GM23338 (cell line): ENCODE measurements around the gene KHK. TPM values are rescaled to one million over a fixed set of nuclear protein-coding genes. Genes with fewer than 3 reads are reported as not detected.

Experiments
- ATAC-seq: fragments of 200-7000 bp; cut with Tn5 transposase; 3 replicates; pipeline ENCODE4 v1.9.1; 2020
- DNase-seq: peaks from one replicate; pipeline ENCODE4 v3.0.0-alpha.2; 2015; ENCODE audit warnings: low spot score
- H2AFZ ChIP-seq: fragments of 200-600 bp; sonication (generic); 2 replicates; pipeline ENCODE4 v1.8.0; 2016; ENCODE audit warnings: antibody characterized with exemption, mild to moderate bottlenecking, moderate library complexity
- H3F3A ChIP-seq: fragments of 200-600 bp; sonication (generic); replicated peaks from 2 replicates; pipeline ENCODE4 v1.8.0; 2017; ENCODE audit warnings: antibody characterized with exemption, mixed run types, low read depth
- H3K27ac ChIP-seq: fragments of 200-600 bp; sonication (generic); 2 replicates; pipeline ENCODE4 v1.6.1; 2016; ENCODE audit warnings: low read depth
- H3K27me3 ChIP-seq: fragments of 200-600 bp; sonication (generic); 2 replicates; pipeline ENCODE4 v1.8.0; 2016; ENCODE audit warnings: mild to moderate bottlenecking, mixed run types, moderate library complexity; ENCODE audit not compliant: insufficient read depth
- H3K36me3 ChIP-seq: fragments of 200-600 bp; sonication (generic); 2 replicates; pipeline ENCODE4 v1.8.0; 2016; ENCODE audit warnings: mild to moderate bottlenecking; ENCODE audit not compliant: insufficient read depth
- H3K4me1 ChIP-seq: fragments of 200-600 bp; sonication (generic); 2 replicates; pipeline ENCODE4 v1.8.0; 2016; ENCODE audit warnings: mild to moderate bottlenecking, moderate library complexity; ENCODE audit not compliant: insufficient read depth
- H3K4me2 ChIP-seq: fragments of 200-600 bp; sonication (generic); 2 replicates; pipeline ENCODE4 v1.7.1; 2017; ENCODE audit warnings: mixed run types
- H3K4me3 ChIP-seq: fragments of 200-600 bp; sonication (generic); 2 replicates; pipeline ENCODE4 v1.6.1; 2016; ENCODE audit warnings: mixed run types
- H3K79me2 ChIP-seq: fragments of 200-600 bp; sonication (generic); replicated peaks from 2 replicates; pipeline ENCODE4 v1.8.0; 2017; ENCODE audit warnings: mild to moderate bottlenecking; ENCODE audit not compliant: insufficient read depth
- H3K9me2 ChIP-seq: fragments of 200-600 bp; sonication (generic); 2 replicates; pipeline ENCODE4 v1.8.0; 2017; ENCODE audit not compliant: insufficient read depth
- H4K20me1 ChIP-seq: fragments of 200-600 bp; sonication (generic); replicated peaks from 2 replicates; pipeline ENCODE4 v1.8.0; 2017; ENCODE audit warnings: mild to moderate bottlenecking; ENCODE audit not compliant: insufficient read depth
- H3K27ac Mint-ChIP-seq: 2 replicates; pipeline ENCODE4 v1.8.0; 2020; ENCODE audit warnings: inconsistent platforms, mild to moderate bottlenecking, moderate library complexity, mixed read lengths
- H3K27me3 Mint-ChIP-seq: 3 replicates; pipeline ENCODE4 v1.8.0; 2022; ENCODE audit warnings: low read depth, mild to moderate bottlenecking, moderate library complexity, mixed read lengths, inconsistent platforms; ENCODE audit not compliant: insufficient read depth, poor library complexity
- H3K36me3 Mint-ChIP-seq: 3 replicates; pipeline ENCODE4 v1.8.0; 2021; ENCODE audit warnings: low read depth, mild to moderate bottlenecking, inconsistent platforms, moderate library complexity, mixed read lengths
- H3K4me1 Mint-ChIP-seq: 3 replicates; pipeline ENCODE4 v1.8.0; 2020; ENCODE audit warnings: mild to moderate bottlenecking, inconsistent platforms, mixed read lengths
- H3K4me3 Mint-ChIP-seq: 3 replicates; pipeline ENCODE4 v1.8.0; 2021; ENCODE audit warnings: moderate library complexity, mild to moderate bottlenecking, inconsistent platforms, mixed read lengths
- H3K9me3 Mint-ChIP-seq: 3 replicates; pipeline ENCODE4 v1.8.0; 2020; ENCODE audit warnings: moderate library complexity, mild to moderate bottlenecking, inconsistent platforms, mixed read lengths
- CREB1 ChIP-seq: fragments of 250-450 bp; sonication (Bioruptor Pico); IDR thresholded peaks from 2 replicates; pipeline ENCODE4 v1.5.0; 2020; ENCODE audit warnings: low read depth, mild to moderate bottlenecking, moderate library complexity
- EZH2 ChIP-seq: fragments of 200-600 bp; sonication (generic); IDR thresholded peaks from one replicate; pipeline ENCODE4 v1.8.0; 2017; ENCODE audit warnings: antibody characterized with exemption, mild to moderate bottlenecking, low read depth; ENCODE audit not compliant: unreplicated experiment
- EZH2phosphoT487 ChIP-seq: fragments of 200-600 bp; sonication (generic); IDR thresholded peaks from one replicate; pipeline ENCODE4 v1.8.1; 2018; ENCODE audit warnings: antibody characterized with exemption; ENCODE audit not compliant: unreplicated experiment
- JUNB ChIP-seq: IDR thresholded peaks from one replicate; pipeline ENCODE4 v1.6.1; 2016; ENCODE audit warnings: antibody characterized with exemption; ENCODE audit not compliant: unreplicated experiment
- NANOG ChIP-seq: IDR thresholded peaks from 2 replicates; pipeline ENCODE4 v1.6.1; 2016; ENCODE audit warnings: antibody characterized with exemption, borderline replicate concordance
- POLR2AphosphoS5 ChIP-seq: IDR thresholded peaks from 2 replicates; pipeline ENCODE4 v1.6.1; 2016; ENCODE audit warnings: antibody characterized with exemption, low read depth
- STAT1 ChIP-seq: IDR thresholded peaks from one replicate; pipeline ENCODE4 v1.6.1; 2016; ENCODE audit warnings: antibody characterized with exemption; ENCODE audit not compliant: unreplicated experiment
- ZNF114 ChIP-seq: fragments of 250-450 bp; sonication (Bioruptor Pico); IDR thresholded peaks from 2 replicates; pipeline ENCODE4 v1.5.0; 2020; ENCODE audit warnings: mild to moderate bottlenecking, moderate library complexity
- ZNF331 ChIP-seq: fragments of 250-450 bp; sonication (Bioruptor Pico); IDR thresholded peaks from 2 replicates; pipeline ENCODE4 v1.5.0; 2020; ENCODE audit warnings: low read depth, mild to moderate bottlenecking, moderate library complexity
- polyA plus RNA-seq: library from polyadenylated mRNA; unstranded; fragments of >200 nt; fragmentation: Nextera tagmentation; extraction: Ambion mirVana; gene quantifications from 2 replicates; pipeline ENCODE4 v1.2.1, GENCODE V29; 2016
- total RNA-seq: library from RNA; depleted of rRNA; stranded (reverse); fragments of >200 nt; shearing (Covaris generic); gene quantifications from 2 replicates; pipeline ENCODE4 v1.2.3, GENCODE V29; 2014
- TF ChIP-seq, protein P1 (sequence below): IDR thresholded peaks from 2 replicates; pipeline ENCODE4 v1.6.1; 2016; ENCODE audit warnings: antibody characterized with exemption
- TF ChIP-seq, protein P2 (sequence below): IDR thresholded peaks from one replicate; pipeline ENCODE4 v1.6.1; 2018; ENCODE audit warnings: antibody characterized with exemption; ENCODE audit not compliant: unreplicated experiment
- TF ChIP-seq, protein P3 (sequence below), 2 experiments: fragments of 200-600 bp in 1 of 2; sonication (generic) in 1 of 2; conservative IDR thresholded peaks; 2 replicates each; pipeline versions ENCODE4 v1.5.1 to v1.6.1; 2016 to 2017; ENCODE audit warnings: antibody characterized with exemption in 2 of 2, low read depth in 2 of 2, mild to moderate bottlenecking in 2 of 2, moderate library complexity in 1 of 2

The KHK gene
- total and polyA plus RNA-seq, 2 experiments from 2014 or later, result 9.7 TPM

DNA sequence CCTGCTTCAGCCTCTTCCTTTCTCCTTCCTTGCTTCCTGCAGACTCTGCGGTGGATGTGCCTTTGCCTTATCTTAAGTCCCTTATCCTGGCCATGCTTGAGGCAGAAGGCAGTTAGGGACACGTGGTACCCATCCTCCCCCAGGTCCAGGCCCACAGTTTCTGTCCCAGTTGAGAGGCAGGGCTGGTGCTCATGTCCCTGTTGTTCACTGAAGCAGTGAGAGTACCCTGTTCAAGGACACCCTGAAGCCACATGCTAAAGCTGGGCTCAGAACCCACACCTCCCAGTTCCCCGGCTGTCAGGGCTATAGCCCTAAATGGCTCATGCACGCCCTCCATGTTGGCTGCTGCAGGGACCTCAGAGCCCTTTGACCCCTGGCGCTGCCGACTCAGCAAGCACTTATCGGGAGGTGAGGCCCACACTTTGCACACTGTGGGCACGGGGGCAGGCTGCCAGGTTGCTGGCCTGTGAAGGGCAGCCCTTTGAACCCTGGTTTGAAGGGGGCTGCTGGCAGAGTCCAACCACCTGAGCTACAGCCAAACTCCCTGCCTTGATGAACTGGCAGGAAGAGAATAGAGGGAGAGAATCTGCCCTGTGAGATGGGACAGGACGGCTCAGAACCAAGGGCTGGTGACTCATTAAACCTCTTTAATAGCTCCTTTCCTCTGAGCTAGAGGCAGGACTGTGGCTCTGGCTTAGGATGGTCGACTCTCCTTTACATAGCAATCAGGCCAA is 6.3 kb downstream of the KHK start (continued):
- TF ChIP-seq, protein P1, sequence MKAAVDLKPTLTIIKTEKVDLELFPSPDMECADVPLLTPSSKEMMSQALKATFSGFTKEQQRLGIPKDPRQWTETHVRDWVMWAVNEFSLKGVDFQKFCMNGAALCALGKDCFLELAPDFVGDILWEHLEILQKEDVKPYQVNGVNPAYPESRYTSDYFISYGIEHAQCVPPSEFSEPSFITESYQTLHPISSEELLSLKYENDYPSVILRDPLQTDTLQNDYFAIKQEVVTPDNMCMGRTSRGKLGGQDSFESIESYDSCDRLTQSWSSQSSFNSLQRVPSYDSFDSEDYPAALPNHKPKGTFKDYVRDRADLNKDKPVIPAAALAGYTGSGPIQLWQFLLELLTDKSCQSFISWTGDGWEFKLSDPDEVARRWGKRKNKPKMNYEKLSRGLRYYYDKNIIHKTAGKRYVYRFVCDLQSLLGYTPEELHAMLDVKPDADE, result no peak
- no peak for TF ChIP-seq ZNF331 (CRISPR knock-in tag)
- no peak for TF ChIP-seq EZH2
- TF ChIP-seq CREB1 (CRISPR knock-in tag), result no peak
- TF ChIP-seq, protein P2, sequence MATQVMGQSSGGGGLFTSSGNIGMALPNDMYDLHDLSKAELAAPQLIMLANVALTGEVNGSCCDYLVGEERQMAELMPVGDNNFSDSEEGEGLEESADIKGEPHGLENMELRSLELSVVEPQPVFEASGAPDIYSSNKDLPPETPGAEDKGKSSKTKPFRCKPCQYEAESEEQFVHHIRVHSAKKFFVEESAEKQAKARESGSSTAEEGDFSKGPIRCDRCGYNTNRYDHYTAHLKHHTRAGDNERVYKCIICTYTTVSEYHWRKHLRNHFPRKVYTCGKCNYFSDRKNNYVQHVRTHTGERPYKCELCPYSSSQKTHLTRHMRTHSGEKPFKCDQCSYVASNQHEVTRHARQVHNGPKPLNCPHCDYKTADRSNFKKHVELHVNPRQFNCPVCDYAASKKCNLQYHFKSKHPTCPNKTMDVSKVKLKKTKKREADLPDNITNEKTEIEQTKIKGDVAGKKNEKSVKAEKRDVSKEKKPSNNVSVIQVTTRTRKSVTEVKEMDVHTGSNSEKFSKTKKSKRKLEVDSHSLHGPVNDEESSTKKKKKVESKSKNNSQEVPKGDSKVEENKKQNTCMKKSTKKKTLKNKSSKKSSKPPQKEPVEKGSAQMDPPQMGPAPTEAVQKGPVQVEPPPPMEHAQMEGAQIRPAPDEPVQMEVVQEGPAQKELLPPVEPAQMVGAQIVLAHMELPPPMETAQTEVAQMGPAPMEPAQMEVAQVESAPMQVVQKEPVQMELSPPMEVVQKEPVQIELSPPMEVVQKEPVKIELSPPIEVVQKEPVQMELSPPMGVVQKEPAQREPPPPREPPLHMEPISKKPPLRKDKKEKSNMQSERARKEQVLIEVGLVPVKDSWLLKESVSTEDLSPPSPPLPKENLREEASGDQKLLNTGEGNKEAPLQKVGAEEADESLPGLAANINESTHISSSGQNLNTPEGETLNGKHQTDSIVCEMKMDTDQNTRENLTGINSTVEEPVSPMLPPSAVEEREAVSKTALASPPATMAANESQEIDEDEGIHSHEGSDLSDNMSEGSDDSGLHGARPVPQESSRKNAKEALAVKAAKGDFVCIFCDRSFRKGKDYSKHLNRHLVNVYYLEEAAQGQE, result no peak
- TF ChIP-seq ZNF114 (CRISPR knock-in tag), result no peak
- TF ChIP-seq JUNB, result no peak

DNA sequence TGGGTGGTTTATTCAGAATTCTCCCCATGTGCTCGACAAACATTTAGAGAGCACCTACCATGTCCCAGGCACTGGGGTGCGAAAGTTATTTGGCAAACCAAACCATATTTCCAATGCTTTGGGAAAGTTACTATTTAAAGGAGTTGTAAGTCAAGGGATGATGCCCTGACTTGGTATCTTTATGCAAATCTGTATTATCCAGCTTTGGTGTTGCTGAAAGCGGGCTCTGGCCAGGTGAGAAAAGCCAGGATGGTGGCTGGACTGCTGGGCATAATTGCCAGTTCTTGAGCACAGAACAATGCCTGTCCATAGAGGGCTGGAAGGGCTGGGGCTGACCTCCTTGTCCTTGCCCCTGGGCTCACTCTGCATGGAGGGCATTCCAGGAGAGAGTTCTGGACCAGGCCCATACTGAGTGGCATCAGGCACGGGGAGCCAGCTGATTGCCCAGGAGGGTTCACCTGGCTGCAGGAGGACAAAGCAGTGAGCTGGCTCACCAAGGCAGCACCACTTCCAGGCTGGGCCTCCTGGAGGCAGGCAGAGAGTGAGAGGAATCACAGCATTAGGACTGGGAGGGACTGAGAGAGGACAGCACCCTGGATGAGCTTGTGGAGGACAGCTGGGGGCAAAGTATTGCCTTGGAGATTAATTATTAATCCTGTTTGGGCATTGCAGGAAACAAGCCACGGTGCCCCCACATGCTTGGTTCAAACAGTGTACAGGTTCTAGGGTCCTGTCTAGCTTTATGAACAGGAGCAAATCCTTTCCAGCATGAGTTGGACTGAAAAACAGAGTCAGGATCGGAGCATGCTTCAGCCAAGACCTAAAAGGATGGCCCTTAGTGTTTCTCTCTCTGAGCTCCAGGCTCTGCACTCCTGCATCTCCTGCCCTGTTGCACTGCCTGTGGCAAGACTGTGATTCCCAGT is 7.1 kb downstream of the KHK start:
- no peaks in the 10 kb centered on the region for H3K27me3 ChIP-seq
- no peak for DNase-seq
- H3K27me3 Mint-ChIP-seq, result peaks cover 19% of the 10 kb centered on the region
- no peak for TF ChIP-seq JUNB
- TF ChIP-seq CREB1 (CRISPR knock-in tag), result no peak
- no peak for TF ChIP-seq EZH2
- no peak for TF ChIP-seq POLR2AphosphoS5
- no peak for TF ChIP-seq ZNF114 (CRISPR knock-in tag)
- TF ChIP-seq EZH2phosphoT487, result no peak
- TF ChIP-seq, protein P2, result no peak
- no peak for TF ChIP-seq STAT1
- TF ChIP-seq, protein P3, sequence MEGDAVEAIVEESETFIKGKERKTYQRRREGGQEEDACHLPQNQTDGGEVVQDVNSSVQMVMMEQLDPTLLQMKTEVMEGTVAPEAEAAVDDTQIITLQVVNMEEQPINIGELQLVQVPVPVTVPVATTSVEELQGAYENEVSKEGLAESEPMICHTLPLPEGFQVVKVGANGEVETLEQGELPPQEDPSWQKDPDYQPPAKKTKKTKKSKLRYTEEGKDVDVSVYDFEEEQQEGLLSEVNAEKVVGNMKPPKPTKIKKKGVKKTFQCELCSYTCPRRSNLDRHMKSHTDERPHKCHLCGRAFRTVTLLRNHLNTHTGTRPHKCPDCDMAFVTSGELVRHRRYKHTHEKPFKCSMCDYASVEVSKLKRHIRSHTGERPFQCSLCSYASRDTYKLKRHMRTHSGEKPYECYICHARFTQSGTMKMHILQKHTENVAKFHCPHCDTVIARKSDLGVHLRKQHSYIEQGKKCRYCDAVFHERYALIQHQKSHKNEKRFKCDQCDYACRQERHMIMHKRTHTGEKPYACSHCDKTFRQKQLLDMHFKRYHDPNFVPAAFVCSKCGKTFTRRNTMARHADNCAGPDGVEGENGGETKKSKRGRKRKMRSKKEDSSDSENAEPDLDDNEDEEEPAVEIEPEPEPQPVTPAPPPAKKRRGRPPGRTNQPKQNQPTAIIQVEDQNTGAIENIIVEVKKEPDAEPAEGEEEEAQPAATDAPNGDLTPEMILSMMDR (conservative IDR thresholded peaks at IDR 0.05; ENCODE audit: low read depth in 2 of 2), result no peak
- TF ChIP-seq, protein P1, result no peak
- no peak for TF ChIP-seq NANOG

More for the DNA sequence above, 7.1 kb downstream of the KHK start:
- Histone ChIP-seq H3K36me3 (no peaks in the 10 kb centered on the region), H3K4me2 (no peak overlapping the region), H4K20me1 (no peaks in the 10 kb centered on the region; the same call in 1 of the 2 replicates), H3K27ac (no peak overlapping the region), H3K9me2 (no peaks in the 10 kb centered on the region), H3K4me1 (peaks cover 4% of the 10 kb centered on the region; the same call in 1 of the 2 replicates), H3K4me3 (no peak overlapping the region), H2AFZ (no peak overlapping the region), H3F3A (no peaks in the 10 kb centered on the region), H3K79me2 (no peaks in the 10 kb centered on the region)
- Mint-ChIP-seq H3K4me1 (peaks cover 6% of the 10 kb centered on the region), H3K36me3 (no peaks in the 10 kb centered on the region; the same call in 2 of the 3 replicates), H3K9me3 (no peaks in the 10 kb centered on the region; the same call in 2 of the 3 replicates), H3K4me3 (no peak overlapping the region), H3K27ac (no peak overlapping the region)
- ATAC-seq, result no peak
